ENCODE data around the gene TRIM66.

The TRIM66 gene

GRCh38 chr11:8584511-8584910 lies 98.0 kb downstream of the TRIM66 start:
- Histone ChIP-seq H3K9me2 (replicated peaks; ENCODE audit: low read depth, low read length) (no peaks in the 10 kb centered on the region), H3K9ac (ENCODE audit: low read depth, low read length, poor library complexity, severe bottlenecking) (no peak overlapping the region), H3K36me3 (ENCODE audit: insufficient read depth, low read length) (no peaks in the 10 kb centered on the region), H3K4me1 (ENCODE audit: insufficient read depth, low read length, poor library complexity, severe bottlenecking) (peaks cover 4% of the 10 kb centered on the region), H3K79me2 (ENCODE audit: insufficient read depth, low read length) (no peaks in the 10 kb centered on the region; the same call in 1 of the 2 replicates), H4K20me1 (ENCODE audit: insufficient read depth, low read length, poor library complexity, severe bottlenecking) (no peaks in the 10 kb centered on the region), H2AFZ (ENCODE audit: low read length) (no peak overlapping the region), H3K4me2 (ENCODE audit: low read depth, low read length, poor library complexity, severe bottlenecking) (no peak overlapping the region), H3K4me3 (ENCODE audit: low read length, poor library complexity, severe bottlenecking) (no peak overlapping the region), H3F3A (ENCODE audit: low read depth) (no peaks in the 10 kb centered on the region), H3K27me3 (ENCODE audit: insufficient read depth, low read length, poor library complexity, severe bottlenecking) (no peaks in the 10 kb centered on the region), H3K9me3 (ENCODE audit: insufficient read depth, low read depth, low read length) (no peaks in the 10 kb centered on the region)
- TF ChIP-seq CTCF (conservative IDR thresholded peaks at IDR 0.05; ENCODE audit: low read length) (no peak), EZH2phosphoT487 (IDR thresholded peaks at IDR 0.05; ENCODE audit: borderline replicate concordance) (no peak)

DNA sequence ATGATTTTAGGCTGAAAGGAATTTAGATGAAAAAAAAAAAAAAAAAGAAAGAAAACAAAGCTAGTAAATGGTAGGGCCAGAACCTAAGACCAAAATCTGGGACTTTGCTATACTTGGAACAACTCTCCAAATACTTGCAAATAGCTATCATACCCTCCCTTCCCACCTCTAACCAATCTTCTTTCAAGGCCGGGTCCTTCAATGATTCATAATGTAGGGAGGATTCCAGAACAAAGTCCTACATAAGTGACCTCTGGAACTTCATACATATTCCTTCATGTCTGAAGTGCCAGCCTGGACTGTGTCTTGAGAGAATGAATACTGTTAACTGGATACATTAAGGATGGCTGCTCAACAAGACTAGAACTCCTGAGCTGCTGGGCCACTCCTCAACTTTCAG lies 98.4 kb downstream of the TRIM66 start:
- no peak overlapping the region for H3K4me3 ChIP-seq (ENCODE audit: low read length, poor library complexity, severe bottlenecking)
- no peak overlapping the region for H2AFZ ChIP-seq (ENCODE audit: low read length)
- no peaks in the 10 kb centered on the region for H3K36me3 ChIP-seq (ENCODE audit: insufficient read depth, low read length)
- peaks cover 4% of the 10 kb centered on the region for H3K4me1 ChIP-seq (ENCODE audit: insufficient read depth, low read length, poor library complexity, severe bottlenecking)
- no peaks in the 10 kb centered on the region for H3F3A ChIP-seq (ENCODE audit: low read depth)
- no peak overlapping the region for H3K9ac ChIP-seq (ENCODE audit: low read depth, low read length, poor library complexity, severe bottlenecking)
- no peaks in the 10 kb centered on the region for H3K9me2 ChIP-seq (replicated peaks; ENCODE audit: low read depth, low read length)
- no peaks in the 10 kb centered on the region for H3K27me3 ChIP-seq (ENCODE audit: insufficient read depth, low read length, poor library complexity, severe bottlenecking)
- no peaks in the 10 kb centered on the region for H3K9me3 ChIP-seq (ENCODE audit: insufficient read depth, low read depth, low read length)
- no peaks in the 10 kb centered on the region; the same call in 1 of the 2 replicates for H3K79me2 ChIP-seq (ENCODE audit: insufficient read depth, low read length)
- H3K4me2 ChIP-seq (ENCODE audit: low read depth, low read length, poor library complexity, severe bottlenecking), result no peak overlapping the region
- no peak for TF ChIP-seq CTCF (conservative IDR thresholded peaks at IDR 0.05; ENCODE audit: low read length)
- H4K20me1 ChIP-seq (ENCODE audit: insufficient read depth, low read length, poor library complexity, severe bottlenecking), result no peaks in the 10 kb centered on the region

GRCh38 chr11:8581300-8581699 lies 101.2 kb downstream of the TRIM66 start:
- no peaks in the 10 kb centered on the region for H3F3A ChIP-seq (ENCODE audit: low read depth)
- no peaks in the 10 kb centered on the region; the same call in 1 of the 2 replicates for H3K9me3 ChIP-seq (ENCODE audit: insufficient read depth, low read depth, low read length)
- no peaks in the 10 kb centered on the region for H4K20me1 ChIP-seq (ENCODE audit: insufficient read depth, low read length, poor library complexity, severe bottlenecking)
- TF ChIP-seq CTCF (conservative IDR thresholded peaks at IDR 0.05; ENCODE audit: low read length), result no peak
- TF ChIP-seq EZH2phosphoT487 (IDR thresholded peaks at IDR 0.05; ENCODE audit: borderline replicate concordance), result no peak
- H3K9me2 ChIP-seq (replicated peaks; ENCODE audit: low read depth, low read length), result no peaks in the 10 kb centered on the region
- peaks cover 4% of the 10 kb centered on the region for H3K4me1 ChIP-seq (ENCODE audit: insufficient read depth, low read length, poor library complexity, severe bottlenecking)
- no peaks in the 10 kb centered on the region for H3K36me3 ChIP-seq (ENCODE audit: insufficient read depth, low read length)
- H3K27me3 ChIP-seq (ENCODE audit: insufficient read depth, low read length, poor library complexity, severe bottlenecking), result no peaks in the 10 kb centered on the region
- H2AFZ ChIP-seq (ENCODE audit: low read length), result no peak overlapping the region
- H3K9ac ChIP-seq (ENCODE audit: low read depth, low read length, poor library complexity, severe bottlenecking), result no peak overlapping the region
- no peak overlapping the region for H3K4me2 ChIP-seq (ENCODE audit: low read depth, low read length, poor library complexity, severe bottlenecking)
- no peaks in the 10 kb centered on the region; the same call in 1 of the 2 replicates for H3K79me2 ChIP-seq (ENCODE audit: insufficient read depth, low read length)
- no peak overlapping the region for H3K4me3 ChIP-seq (ENCODE audit: low read length, poor library complexity, severe bottlenecking)

Data from Loucy (cell line).